H1 (cell line): ENCODE data around the gene SYP.

Source experiments
- BCL11A ChIP-seq, 2 experiments: IDR thresholded peaks; one replicate each; pipeline ENCODE4 v1.6.1; 2011; ENCODE audit warnings: low read depth in 2 of 2, low read length in 2 of 2, mild to moderate bottlenecking in 2 of 2
- EGR1 ChIP-seq: IDR thresholded peaks from 2 replicates; pipeline ENCODE4 v1.6.1; 2011; ENCODE audit warnings: low read depth, low read length, borderline replicate concordance
- MAX ChIP-seq: IDR thresholded peaks from 2 replicates; pipeline ENCODE4 v1.6.1; 2012; ENCODE audit warnings: inconsistent platforms
- RBBP5 ChIP-seq: IDR thresholded peaks from 2 replicates; pipeline ENCODE4 v1.7.1; 2012; ENCODE audit warnings: low read depth, mild to moderate bottlenecking, inconsistent platforms, low read length, moderate library complexity, borderline replicate concordance
- RFX5 ChIP-seq: IDR thresholded peaks from 2 replicates; pipeline ENCODE4 v1.6.1; 2011; ENCODE audit warnings: low read depth, low read length, improper control_type of control experiment, borderline replicate concordance
- SIX5 ChIP-seq: IDR thresholded peaks from 2 replicates; pipeline ENCODE4 v1.6.1; 2011; ENCODE audit warnings: mild to moderate bottlenecking, low read depth, low read length
- SP2 ChIP-seq: IDR thresholded peaks from 2 replicates; pipeline ENCODE4 v1.6.1; 2012; ENCODE audit warnings: mild to moderate bottlenecking, low read length, inconsistent platforms
- SUZ12 ChIP-seq: fragments of 200-600 bp; sonication (generic); IDR thresholded peaks from 2 replicates; pipeline ENCODE4 v1.6.1; 2012; ENCODE audit warnings: mild to moderate bottlenecking, inconsistent platforms, low read length, moderate library complexity, mixed read lengths

- TF ChIP-seq MAX (no peak), SP2 (no peak), SIX5 (no peak), EGR1 (no peak), RBBP5 (no peak), SUZ12 (no peak), RFX5 (no peak), BCL11A (IDR thresholded peaks at IDR 0.05; ENCODE audit: low read depth in 2 of 2, low read length in 2 of 2) (no peak)
Observed at GRCh38 chrX:49202022-49202421, 2.0 kb upstream of the SYP start.
